Measurements from ENCODE around the gene CHN1.

CHN1 gene

DNA sequence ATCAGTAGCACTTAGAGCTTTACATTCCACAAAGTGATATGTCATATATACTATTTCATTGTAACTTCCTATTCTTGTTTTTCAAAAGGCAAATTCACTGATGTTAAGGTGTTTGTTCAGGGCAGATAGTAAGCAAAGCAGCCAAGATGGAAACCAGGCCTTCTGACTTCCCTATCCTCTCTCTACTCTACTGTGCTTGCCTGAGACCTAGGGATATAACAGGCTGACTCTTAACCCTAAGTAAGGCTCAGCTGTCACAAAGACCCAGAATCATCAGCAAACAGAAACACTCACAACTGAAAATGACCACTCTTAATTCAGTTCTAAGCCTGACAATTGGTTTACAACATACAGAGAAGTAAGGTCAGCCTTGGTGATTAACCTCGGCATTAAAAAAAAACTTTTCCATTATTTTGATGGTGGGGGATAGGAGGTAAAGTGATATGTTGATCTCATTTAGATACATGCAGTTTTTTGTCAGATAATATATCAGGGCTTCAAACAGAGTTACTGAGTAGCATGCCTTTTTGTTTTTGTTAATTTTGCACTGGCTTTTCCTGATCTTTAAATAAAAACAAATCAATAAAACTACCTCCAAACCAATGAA lies 145.5 kb downstream of the CHN1 start:
- DNase-seq: no peak

DNA sequence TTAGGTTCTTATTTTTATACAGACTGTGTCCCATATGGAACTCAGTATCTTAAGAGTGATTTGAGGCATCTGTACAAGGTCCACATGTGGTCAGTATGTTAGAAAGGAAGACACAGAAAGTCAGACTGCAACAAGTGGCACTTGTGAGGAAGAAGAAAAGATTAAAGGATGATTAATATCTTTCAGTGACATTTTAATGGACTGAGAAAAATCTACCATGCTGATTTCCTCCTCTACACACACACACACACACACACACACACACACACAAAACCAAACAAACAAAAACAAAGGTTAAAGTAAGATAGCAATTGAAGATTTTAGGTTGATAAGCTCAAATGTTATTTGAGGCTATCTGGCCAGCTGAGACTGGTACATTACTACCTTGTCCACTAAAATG lies 146.4 kb downstream of the CHN1 start:
- no peak for DNase-seq

GRCh38 chr2:174856447-174856846 lies 148.7 kb downstream of the CHN1 start:
- no peak for DNase-seq

- no peak for DNase-seq
Measured at GRCh38 chr2:174846941-174847938, 157.9 kb downstream of the CHN1 start.

DNA sequence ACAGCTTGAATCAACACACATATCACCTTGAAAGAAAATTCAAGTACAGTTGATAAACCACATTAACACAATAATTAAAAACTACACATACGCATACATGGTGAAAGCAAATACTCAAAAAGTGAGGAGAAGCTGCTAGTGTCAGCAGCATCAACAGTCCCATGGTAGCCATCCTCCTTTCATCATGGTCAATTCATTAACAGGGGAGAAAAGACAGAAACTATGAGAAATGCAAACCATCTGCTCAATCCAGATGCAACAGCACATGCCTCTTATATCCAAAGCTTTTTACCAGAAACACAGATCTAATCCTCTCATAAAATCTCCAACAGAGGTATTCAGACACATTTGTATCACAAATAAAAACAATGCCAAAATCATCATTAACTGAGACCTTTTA lies 159.0 kb downstream of the CHN1 start:
- DNase-seq: no peak

- no peak for DNase-seq
Measured at GRCh38 chr2:174844295-174844708, 160.9 kb downstream of the CHN1 start.

GRCh38 chr2:174842496-174842895 lies 162.7 kb downstream of the CHN1 start:
- no peak for DNase-seq

- no peak for DNase-seq
Measured at GRCh38 chr2:174841936-174842335, 163.2 kb downstream of the CHN1 start.

DNA sequence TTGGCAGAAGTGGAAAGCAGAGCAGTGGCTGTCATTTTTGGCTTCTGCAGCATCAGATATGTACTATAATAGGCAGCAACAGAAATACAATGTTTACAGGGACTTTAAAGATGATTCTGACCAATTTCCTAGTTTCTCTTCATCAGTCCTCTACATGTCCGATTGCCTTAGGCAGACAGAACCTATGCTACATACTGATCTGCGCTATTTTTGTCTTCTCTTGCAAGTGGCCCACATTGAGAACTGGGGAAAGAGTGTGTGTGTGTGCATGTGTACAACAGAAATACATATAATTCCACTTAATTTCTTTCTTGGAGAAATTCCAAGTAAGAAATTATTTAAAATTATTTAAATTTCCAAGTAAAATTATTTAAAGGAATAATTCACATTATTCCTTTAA lies 163.8 kb downstream of the CHN1 start:
- DNase-seq: no peak

DNA sequence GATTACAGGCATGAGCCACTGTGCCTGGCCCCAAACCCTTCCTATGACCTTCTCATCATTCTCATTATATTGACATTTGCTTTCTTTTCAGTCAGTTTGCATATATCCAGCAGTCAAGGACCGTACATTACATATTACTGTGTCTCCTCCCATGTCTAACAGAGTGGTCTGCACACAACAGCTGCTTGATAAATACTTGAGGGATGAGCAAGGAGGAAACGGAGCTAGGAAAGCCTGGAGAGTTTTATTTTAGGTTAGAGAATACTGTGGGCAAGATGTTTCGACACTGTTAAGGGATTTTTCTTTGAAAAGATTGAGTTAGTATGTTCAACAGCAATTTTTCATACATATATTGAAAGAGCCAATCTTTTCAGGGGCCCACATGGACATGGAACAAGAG lies 164.7 kb downstream of the CHN1 start:
- no peak for DNase-seq

GRCh38 chr2:174839662-174840061 lies 165.5 kb downstream of the CHN1 start:
- no peak for DNase-seq

DNA sequence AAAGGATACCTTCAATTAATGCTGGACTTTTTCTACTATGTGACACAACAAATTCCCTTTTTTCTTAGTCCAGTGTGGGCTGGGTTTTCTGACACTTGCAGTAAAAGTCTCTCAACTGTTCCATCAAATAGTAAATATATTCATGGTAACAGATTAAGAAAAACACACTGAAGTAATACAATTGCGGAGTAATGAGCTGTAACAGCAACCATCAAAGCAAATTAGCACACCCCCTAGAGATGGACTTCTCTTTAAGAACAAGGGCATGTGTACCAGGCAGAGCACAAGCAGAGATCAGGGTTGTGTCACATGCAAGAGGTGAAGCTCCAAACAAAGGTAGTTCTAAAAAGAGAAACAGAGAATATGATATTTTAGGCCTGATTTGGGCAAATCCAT lies 168.2 kb downstream of the CHN1 start:
- no peak for DNase-seq

DNA sequence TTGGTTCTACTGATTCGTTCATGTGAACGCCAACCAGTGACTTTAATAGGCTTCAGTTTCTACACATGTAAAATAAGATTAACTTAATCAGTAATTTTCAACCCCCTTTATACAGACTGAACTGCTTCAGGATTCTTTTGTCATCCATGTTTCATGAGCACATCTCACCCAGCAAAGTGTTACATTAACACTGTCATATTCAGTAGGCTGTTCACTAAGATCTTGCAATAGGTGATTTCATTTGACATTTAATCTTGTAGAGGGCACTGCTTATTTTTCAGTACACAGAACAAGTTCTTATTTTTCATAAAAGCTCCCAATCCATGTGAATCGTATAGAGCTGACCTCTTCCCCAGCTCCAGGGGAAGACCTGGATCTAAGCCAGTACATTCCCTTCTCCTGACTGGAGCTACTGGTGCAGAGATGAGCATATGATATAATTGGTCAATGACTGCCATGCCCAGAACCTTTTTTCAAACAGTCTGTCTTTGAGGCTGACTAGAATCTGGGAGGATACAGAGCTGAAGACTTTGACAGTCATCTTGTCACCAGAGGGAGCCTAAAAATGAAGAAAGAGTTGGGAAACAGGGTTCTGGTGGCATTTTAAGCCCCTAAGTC lies 168.7 kb downstream of the CHN1 start:
- DNase-seq: no peak

DNA sequence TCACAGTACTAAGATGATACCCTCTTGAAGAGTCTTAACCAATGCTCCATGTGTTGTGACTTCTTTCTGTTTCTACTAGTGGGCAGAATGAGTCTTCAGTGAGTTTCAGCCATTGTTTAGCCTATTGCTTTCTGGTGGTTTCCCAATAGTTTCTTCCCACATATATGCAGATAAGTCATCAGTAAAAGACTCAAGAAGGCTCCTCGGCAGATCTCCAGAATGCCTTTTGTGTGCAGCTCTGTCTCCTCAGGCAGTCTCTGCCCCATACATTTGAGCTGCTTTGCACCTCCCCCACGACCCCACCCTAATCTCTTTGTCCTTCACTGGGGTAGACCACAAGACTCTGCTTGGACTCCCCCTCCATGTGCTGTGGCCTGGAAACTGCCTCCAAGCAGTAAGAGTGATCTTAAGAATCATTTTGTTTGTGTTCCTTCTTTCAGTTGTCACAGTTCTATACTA lies 169.4 kb downstream of the CHN1 start:
- DNase-seq: peak; percentile 53

- DNase-seq: no peak
Measured at GRCh38 chr2:174833737-174834136, 171.4 kb downstream of the CHN1 start.

DNA sequence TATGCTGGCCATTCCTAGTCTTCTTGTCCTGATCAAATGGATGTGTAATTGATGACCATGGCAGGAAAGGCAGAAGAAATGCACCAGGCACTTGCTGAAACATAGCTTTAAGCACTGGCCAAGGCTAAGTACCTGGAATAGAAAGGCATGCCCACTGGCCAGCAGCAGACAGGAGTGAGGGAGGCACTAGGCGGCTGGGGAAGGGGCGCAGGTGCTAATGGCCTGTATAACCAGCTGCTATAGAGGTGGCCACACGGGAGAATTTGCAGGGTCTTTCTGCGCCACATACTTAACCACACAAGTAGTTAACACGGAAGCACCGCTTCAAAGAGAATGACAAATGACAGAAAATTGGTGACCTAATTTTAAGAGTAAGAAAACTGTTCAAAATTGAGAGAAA lies 174.6 kb downstream of the CHN1 start:
- DNase-seq: no peak

DNA sequence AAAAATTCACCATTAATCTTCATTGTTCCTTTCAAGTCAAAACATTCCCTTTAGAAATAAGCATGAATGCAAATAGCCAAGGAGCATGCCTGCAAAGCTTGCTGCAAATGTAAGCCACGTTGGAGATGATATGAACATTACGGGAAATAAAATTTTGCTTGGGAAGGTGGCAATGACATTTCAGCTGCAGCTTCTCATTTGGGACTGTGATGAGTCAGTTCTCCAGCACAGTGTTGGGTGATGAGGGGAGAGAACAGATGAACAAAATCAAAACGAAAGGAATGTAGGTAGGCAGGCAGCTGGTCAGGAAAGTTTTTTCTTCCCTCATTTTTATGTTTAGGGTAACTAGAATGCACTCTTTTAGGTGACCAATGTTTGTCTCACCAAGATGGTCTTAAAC lies 175.6 kb downstream of the CHN1 start:
- no peak for DNase-seq

DNA sequence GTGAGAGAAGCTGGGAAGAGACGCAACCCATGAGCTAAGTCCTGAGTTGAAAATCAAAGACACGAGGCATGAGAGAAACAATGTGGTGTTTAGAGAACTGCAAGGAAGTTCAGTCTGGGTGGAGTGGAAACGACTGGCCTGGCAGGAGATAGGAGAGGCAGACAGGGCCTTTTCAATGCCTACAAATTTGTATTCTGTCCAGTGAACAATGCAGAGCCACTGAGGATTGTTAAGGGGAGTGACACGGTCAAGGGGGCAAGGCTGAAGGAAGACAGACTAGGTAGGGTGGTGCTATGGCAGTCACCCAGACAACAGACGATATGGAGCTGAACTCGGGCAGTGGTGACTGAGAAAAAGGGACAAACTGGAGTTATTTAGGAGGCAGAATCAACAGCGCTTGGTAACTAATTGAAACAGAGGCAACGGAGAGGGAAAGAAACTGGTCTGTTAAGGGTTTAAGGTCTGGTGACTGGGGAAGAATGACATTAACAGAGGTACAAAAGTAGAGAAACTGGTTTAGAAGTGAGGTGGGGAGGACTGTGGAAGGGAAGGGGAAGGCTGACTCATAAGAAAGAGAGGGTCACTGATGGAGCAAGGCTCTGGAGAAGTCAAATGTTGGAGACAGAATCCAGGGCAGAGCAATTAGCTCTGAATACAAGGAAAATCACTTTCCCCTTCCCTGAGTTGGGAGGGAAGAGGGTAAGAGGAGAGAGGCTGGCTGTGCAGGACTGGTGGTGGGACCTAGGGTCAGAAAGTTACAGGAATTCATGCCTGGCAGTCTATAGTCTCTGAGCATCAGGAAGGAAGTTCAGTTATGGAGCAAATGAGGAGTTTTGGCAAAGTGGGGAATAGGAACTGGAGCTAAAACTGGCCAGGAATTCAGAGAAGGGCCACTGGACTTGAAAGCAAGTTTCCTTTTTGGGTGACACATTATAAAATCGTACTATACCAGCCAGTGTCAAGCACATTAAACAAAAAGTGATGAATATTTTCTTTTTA lies 177.5 kb downstream of the CHN1 start:
- DNase-seq: no peak

- DNase-seq: no peak
Measured at GRCh38 chr2:174826051-174826450, 179.1 kb downstream of the CHN1 start.

GRCh38 chr2:174824068-174824467 lies 181.1 kb downstream of the CHN1 start:
- DNase-seq: no peak

DNA sequence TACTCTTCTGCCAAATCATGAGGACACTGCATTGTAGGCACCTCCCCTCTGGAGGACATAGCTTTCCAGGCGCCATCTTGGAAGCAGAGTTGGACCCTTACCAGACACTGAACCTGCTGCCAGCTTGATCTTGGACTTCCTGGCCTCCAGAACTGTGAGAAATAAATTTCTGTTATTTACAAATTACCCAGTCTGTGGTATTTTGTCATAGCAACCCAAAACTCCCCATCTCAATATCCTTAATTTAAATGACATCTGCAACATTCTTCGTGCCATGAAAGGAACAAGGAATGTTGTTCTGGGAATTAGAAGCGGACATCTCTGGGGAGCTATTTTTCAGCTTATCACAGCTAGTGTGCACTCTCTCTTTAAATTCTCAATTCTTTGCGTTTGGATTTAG lies 183.6 kb downstream of the CHN1 start:
- no peak for DNase-seq

DNA sequence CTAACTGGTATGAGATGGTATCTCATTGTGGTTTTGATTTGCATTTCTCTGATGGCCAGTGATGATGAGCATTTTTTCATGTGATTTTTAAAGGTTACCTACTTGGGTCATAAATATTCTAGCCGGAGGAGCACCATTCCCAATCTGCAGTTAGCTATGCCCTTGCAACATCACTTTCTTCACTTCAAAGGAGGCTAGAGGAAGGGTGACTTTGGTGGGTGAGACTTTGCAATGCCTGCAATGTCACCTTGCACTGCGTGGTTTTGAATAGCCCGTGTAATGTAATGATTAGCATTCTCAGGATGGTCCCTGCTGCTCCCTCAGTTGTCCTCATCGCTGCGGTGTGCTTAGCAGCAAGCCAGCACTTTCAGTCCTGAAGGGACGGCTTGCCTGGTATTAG lies 184.8 kb downstream of the CHN1 start:
- no peak for DNase-seq

DNA sequence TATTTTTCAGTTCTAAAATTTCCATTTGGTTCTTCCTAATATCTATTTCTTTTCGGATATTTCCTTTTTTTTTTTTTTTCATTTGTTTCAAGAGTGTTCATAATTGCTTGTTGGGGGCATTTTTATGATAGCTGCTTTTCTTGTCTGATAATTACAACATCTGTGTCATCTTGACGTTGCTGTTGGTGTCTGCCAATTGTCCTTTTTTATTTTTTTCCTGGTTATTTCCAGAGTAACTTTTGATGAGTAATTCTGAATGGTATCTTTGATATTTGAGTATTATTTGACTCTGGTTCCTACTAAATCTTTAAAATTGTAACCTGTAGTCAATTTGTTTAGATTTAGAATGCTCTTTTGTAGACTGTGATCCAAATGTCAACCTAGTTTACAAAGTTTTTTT lies 189.7 kb downstream of the CHN1 start:
- DNase-seq: no peak

Data from activated naive CD4-positive, alpha-beta T cell treated with Interleukin-2 at 50 U/mL for 16 hours (primary cell).